Measurements from ENCODE around the gene FADS6.

The FADS6 gene

DNA sequence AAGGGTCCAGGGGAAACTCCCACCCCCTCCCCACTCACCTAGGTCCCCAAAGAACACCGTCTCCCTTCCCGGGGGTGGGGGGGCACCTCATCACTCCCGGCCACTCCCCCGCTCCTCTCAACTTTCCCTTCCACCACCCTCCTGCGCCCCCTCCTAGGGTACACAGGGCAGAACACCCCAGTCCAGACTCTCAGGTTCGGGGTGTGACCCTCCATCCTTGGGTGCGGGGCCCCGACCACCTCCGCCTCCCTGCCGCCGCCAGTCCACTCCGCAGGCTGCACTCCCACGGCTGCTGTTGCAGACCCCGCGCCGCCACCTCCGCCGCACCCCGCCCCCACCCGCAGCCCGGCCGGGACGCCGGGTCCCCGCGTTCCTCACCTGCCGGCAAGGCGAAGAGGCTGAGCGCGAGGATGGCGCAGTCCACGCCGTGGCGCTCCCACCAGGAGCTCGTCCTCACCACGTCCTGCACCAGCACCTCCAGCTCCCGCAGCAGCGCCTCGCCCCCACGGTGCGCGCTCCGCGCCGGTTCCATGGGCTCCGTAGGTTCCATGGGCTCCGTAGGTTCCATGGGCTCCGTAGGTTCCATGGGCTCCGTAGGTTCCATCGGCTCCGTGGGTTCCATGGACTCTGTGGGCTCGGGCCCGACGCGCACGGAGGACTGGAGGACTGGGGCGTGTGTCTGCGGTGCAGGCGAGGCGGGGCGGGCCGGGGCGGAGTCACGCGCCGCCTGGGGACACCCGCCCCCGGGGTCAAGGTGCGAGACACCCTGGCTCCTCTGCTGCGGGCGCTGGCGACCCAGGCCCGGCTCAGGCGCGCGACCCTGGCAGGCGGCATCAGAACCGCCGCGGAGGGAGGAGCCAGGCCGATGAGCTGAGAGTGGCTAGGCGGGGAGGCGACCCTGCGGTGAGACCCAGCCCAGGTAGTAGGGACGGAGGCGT is at the start of gene FADS6:
FADS6 (minus strand) TSS at position 660 of the 938 bp plus-strand sequence; CDS start at position 622, 38 bp downstream.
- DNase-seq (ENCODE audit: low read depth) = no peak

DNA sequence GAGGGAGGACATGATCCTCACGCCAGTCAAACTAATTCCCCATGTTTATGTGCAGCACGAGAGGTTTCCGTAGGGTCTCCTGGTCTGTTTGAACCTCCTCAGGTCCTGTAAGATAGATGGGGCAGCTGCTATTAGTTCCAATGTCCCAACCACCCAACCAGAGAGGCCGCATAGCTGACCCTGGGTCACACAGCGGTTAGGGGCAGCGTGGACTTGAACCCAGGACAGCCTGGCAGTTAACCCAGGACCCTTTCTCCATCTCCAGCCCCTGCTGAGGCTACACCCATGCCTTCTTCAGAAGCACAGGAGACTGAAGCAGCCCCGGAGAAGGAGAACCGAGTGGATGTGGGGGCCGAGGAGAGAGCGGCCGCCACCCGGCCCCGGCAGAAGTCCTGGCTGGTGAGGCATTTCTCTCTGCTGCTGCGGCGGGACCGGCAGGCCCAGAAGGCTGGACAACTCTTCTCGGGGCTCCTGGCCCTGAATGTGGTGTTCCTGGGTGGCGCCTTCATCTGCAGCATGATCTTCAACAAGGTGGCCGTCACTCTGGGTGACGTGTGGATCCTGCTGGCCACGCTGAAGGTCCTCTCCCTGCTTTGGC is 47.8 kb upstream of the FADS6 start:
- no peak for DNase-seq (ENCODE audit: low read depth)

GRCh38 chr17:74939534-74939933 is 46.1 kb upstream of the FADS6 start:
- DNase-seq (ENCODE audit: low read depth) = no peak

GRCh38 chr17:74938194-74938950 is 44.9 kb upstream of the FADS6 start:
- DNase-seq (ENCODE audit: low read depth) = no peak

GRCh38 chr17:74937064-74938051 is 43.9 kb upstream of the FADS6 start:
- DNase-seq (ENCODE audit: low read depth) = no peak

DNA sequence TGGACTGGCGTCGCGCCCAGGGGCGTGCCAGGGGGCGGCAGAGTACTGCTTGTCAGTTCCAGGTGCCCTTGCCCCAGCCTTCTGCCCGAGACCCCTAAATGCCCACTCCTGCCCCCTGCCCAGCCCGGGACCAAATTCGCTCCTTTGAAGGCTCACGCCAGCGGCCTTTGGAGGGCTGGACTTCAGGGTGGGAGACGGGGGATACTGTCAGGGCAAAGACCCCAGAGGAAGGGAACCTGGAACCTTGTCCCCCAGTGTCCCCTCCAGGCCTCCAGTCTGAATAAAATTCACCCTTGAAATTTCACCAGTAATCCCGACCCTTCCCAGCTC is 43.0 kb upstream of the FADS6 start:
- no peak for DNase-seq (ENCODE audit: low read depth)

- no peak for DNase-seq (ENCODE audit: low read depth)
These were observed 42.4 kb upstream of the FADS6 start, which contains the start of gene OTOP3 for GRCh38 chr17:74935585-74936469. TSS of gene OTOP3 (plus strand) at chr17:74935898. CDS start at chr17:74935922, 24 bp downstream.

GRCh38 chr17:74935048-74935447 is 41.6 kb upstream of the FADS6 start:
- DNase-seq (ENCODE audit: low read depth) = no peak

- no peak for DNase-seq (ENCODE audit: low read depth)
These were observed 37.2 kb upstream of the FADS6 start for GRCh38 chr17:74930535-74931036.

GRCh38 chr17:74928786-74929185 is 35.4 kb upstream of the FADS6 start:
- no peak for DNase-seq (ENCODE audit: low read depth)

DNA sequence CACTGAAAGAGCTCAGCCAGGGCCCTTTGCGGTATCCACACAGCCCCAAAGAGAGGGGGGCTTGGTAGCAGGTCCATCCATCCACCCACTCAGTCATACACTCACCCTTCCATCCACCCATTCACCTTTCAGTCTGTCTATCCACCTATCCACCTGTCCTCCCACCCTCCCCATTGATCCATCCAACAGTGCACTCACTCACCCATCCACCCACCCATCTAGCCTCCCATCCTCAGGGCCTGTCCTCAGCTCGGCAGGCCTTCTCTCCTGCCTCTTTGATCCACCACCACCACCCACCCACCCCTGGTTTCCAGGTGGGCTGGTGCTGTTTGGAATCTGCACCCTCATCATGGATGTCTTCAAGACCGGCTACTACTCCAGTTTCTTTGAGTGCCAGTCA is 31.8 kb upstream of the FADS6 start:
- DNase-seq (ENCODE audit: low read depth) = no peak

GRCh38 chr17:74924250-74924948 is 31.0 kb upstream of the FADS6 start, which contains the start of gene OTOP2:
TSS of gene OTOP2 (plus strand) at chr17:74924273. CDS start at chr17:74924633, 360 bp downstream.
- DNase-seq (ENCODE audit: low read depth) = no peak

- no peak for DNase-seq (ENCODE audit: low read depth)
These were observed 30.3 kb upstream of the FADS6 start for GRCh38 chr17:74923538-74924249.

DNA sequence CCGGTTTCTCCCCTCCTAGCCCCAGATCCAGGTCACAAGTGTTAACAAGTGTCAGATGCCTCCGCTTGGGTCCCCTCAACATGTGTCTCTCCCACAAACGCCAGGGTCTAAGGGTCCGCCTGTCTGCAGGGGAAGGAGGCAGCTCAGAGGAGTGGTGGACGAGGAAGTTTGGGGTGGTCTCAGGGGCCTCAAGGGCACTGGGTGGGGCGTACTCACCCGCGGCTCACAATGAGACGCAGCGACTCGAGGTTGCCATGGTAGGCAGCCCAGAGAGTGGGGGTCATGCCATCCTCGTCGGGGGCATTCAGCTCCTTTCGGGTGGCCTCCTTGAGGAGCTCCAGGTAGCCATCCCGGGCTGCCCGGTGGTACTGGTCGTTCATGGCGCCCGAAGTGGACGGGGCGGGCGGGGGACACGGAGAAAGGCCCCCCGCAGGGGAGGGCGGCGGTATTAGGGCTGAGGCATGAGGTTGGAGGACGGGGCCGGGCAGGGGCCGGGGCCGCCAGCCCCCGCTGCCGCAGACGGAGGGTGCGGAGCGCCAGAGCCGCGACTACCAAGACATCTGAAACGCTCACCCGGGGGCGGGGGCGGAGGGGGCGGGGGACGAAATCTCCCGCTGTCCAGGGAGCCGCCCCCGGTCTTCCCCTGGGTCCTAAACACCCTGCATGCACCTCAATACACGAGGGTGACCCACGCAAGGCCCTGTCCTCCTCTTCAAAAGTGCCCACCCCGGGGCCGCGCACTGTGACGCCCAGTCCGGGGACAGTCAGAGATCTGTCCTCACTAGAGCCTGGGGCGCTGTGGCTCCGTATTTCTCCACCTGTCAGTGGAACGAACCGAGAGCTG is 29.5 kb upstream of the FADS6 start, which contains the start of gene USH1G:
USH1G (minus strand) TSS at position 562 of the 844 bp plus-strand sequence; CDS start at position 380, 182 bp downstream.
- no peak for DNase-seq (ENCODE audit: low read depth)

- no peak for DNase-seq (ENCODE audit: low read depth)
These were observed 28.7 kb upstream of the FADS6 start for GRCh38 chr17:74922172-74922571.

DNA sequence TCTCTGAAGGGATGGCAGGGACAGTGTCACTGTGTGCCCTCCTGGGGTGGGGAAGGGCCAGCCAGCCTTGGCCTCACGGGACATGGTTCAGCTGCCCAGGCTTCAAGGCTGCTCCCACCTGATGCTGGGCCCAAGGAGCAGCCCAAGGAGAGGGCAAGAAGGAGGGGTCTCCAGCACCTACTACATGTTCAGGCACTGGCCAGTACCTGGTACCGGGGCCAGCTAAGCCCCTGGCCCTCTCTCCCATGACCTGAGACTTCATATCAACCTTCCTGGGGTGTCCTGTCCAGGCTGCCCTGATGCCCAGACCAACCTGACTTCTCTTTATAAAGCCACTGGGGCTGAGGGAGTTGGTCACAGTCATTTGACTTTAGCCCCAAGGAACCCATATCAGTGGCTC is 28.3 kb upstream of the FADS6 start:
- no peak for DNase-seq (ENCODE audit: low read depth)

DNA sequence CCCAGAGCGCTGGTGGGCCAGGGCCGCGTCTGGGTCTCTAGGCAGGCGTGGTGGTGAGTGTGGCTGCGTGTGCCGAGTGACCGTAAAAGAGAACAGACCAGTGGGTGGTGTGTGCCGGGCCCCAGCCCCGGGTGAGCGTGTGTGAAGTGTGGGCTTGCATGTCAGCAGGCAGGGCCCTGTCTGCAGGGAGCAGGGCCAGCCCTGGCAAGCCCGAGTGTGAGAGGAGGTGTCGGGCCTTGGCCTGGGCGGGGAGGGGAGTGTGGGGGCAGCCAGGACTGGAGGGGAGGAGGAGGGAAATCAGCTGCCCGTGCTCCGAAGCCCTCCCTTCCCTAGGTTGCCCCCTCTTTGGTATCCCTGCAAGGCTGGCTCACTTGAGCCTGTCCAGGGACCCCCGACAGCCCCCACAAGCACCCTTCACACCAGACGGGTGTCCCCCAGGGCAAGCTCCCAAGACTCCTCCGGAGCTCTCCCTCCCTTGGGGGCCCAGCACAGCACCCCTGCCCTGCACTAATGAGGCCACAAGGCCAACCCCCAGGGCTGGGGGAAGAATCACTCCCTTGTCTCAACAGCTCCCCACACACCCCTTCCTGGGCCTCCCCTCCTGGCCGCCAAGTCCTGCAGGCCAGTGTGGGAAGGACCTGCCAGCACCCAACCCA is 27.7 kb upstream of the FADS6 start:
- no peak for DNase-seq (ENCODE audit: low read depth)
